HG02678 (cell line): ENCODE results near the gene ADARB2.
A peak's percentile ranks its signal among the peaks of the same experiment; 100 is the strongest.
"Not testable (repeated sequence)": the region's sequence is repeated elsewhere in the genome, so short reads cannot be mapped to it uniquely, and the experiment has no call there.

ENCODE experiments used
- ATAC-seq: cut with Tn5 transposase; IDR thresholded peaks from one replicate; pipeline ENCODE4 v1.9.1; 2021; ENCODE audit warnings: mild to moderate bottlenecking, moderate library complexity; ENCODE audit not compliant: unreplicated experiment

The ADARB2 gene

GRCh38 chr10:1339396-1339795 lies 397.9 kb downstream of the ADARB2 start:
- no peak for ATAC-seq

- ATAC-seq = no peak
Observed at GRCh38 chr10:1335642-1336041, 401.7 kb downstream of the ADARB2 start.

GRCh38 chr10:1333981-1334380 lies 403.3 kb downstream of the ADARB2 start:
- ATAC-seq = no peak

GRCh38 chr10:1331560-1331959 lies 405.8 kb downstream of the ADARB2 start:
- ATAC-seq = no peak

- no peak for ATAC-seq
Observed at GRCh38 chr10:1329622-1330021, 407.7 kb downstream of the ADARB2 start.

GRCh38 chr10:1328981-1329614 lies 408.2 kb downstream of the ADARB2 start:
- no peak for ATAC-seq

- ATAC-seq = no peak
Observed at GRCh38 chr10:1328161-1328823, 409.0 kb downstream of the ADARB2 start.

GRCh38 chr10:1327759-1328158 lies 409.6 kb downstream of the ADARB2 start:
- ATAC-seq = no peak

GRCh38 chr10:1326514-1326913 lies 410.8 kb downstream of the ADARB2 start:
- ATAC-seq = not testable (repeated sequence)

GRCh38 chr10:1324903-1325302 lies 412.4 kb downstream of the ADARB2 start:
- no peak for ATAC-seq

GRCh38 chr10:1323951-1324350 lies 413.4 kb downstream of the ADARB2 start:
- peak; percentile 63 for ATAC-seq

GRCh38 chr10:1320739-1321320 lies 416.5 kb downstream of the ADARB2 start:
- no peak for ATAC-seq

GRCh38 chr10:1316809-1317143 lies 420.5 kb downstream of the ADARB2 start:
- no peak for ATAC-seq

- no peak for ATAC-seq
Observed at GRCh38 chr10:1316121-1316808, 421.1 kb downstream of the ADARB2 start.

GRCh38 chr10:1315178-1315577 lies 422.1 kb downstream of the ADARB2 start:
- ATAC-seq = no peak

GRCh38 chr10:1311726-1312125 lies 425.6 kb downstream of the ADARB2 start:
- ATAC-seq = no peak

- no peak for ATAC-seq
Observed at GRCh38 chr10:1310271-1310789, 427.0 kb downstream of the ADARB2 start.

GRCh38 chr10:1309617-1310270 lies 427.6 kb downstream of the ADARB2 start:
- ATAC-seq = no peak

GRCh38 chr10:1308962-1309616 lies 428.2 kb downstream of the ADARB2 start:
- no peak for ATAC-seq

GRCh38 chr10:1308173-1308961 lies 429.0 kb downstream of the ADARB2 start:
- no peak for ATAC-seq
